Tibial nerve (tissue), 4 donors: ENCODE measurements around the gene PVALEF.

Experiments used
- EP300 ChIP-seq, 2 donors: sonication (generic); formaldehyde crosslinking; IDR thresholded peaks; one replicate each; pipeline ENCODE4 v1.6.1; 2017; ENCODE audit warnings: antibody characterized with exemption in 2 of 2, mild to moderate bottlenecking in 1 of 2
- POLR2A ChIP-seq, 2 donors: fragments of 450-650 bp; IDR thresholded peaks; one replicate each; pipeline ENCODE4 v1.6.1; 2017; ENCODE audit warnings: antibody characterized with exemption in 2 of 2, mild to moderate bottlenecking in 2 of 2, moderate library complexity in 2 of 2
- TF ChIP-seq, protein P1 (sequence below), 5 experiments: fragments of 200-600 bp in 3 of 5; fragments of 450-650 bp in 2 of 5; sonication (generic) in 3 of 5; IDR thresholded peaks; one replicate each; pipeline ENCODE4 v1.5.1; 2016 to 2019; ENCODE audit warnings: antibody characterized with exemption in 5 of 5, mild to moderate bottlenecking in 3 of 5, moderate library complexity in 2 of 5

DNA sequence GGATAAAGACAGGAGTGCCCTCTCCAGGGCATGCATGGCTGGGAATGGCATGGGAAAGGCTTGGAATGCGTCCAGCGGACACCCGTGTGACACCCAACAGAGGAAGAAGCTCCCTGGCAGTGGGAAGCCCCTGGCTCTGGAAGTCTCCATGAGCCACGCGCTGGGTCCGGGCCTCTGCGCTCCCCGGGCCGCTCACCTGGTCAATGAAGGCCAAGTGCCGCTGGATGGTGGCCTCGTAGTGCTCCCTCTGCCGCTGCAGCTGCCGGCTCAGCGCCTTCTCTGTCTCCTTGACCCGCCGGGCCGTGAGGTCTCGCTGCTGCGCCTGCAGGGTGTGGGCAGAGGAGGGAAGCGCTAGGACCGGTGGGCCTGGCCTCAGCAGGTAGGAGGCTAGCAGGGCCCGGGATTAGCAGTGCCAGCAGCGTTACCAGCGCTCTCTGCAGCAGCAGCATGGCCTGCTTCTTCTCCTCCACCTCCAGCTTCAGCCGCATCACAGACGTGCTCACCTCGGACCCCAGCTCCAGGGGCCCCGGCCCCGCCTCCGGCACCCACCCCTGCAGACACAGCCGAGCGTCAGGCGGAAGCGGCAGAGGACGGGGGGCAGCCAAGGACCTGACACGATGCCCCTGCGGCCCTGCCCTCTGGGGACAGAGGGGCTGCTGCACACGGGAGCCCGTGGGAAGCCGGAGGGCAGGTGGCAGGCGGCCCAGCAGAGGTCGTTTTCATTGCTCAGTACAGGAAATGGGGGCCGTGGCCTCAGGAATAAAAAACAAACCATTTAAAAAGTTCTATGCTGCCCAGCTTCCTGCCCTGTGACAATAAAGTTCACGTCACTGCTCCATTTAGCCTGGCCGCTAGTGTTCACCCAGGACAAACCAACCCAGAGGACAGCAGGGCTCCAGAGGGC lies 31.4 kb downstream of the PVALEF start:
- TF ChIP-seq, protein P1, sequence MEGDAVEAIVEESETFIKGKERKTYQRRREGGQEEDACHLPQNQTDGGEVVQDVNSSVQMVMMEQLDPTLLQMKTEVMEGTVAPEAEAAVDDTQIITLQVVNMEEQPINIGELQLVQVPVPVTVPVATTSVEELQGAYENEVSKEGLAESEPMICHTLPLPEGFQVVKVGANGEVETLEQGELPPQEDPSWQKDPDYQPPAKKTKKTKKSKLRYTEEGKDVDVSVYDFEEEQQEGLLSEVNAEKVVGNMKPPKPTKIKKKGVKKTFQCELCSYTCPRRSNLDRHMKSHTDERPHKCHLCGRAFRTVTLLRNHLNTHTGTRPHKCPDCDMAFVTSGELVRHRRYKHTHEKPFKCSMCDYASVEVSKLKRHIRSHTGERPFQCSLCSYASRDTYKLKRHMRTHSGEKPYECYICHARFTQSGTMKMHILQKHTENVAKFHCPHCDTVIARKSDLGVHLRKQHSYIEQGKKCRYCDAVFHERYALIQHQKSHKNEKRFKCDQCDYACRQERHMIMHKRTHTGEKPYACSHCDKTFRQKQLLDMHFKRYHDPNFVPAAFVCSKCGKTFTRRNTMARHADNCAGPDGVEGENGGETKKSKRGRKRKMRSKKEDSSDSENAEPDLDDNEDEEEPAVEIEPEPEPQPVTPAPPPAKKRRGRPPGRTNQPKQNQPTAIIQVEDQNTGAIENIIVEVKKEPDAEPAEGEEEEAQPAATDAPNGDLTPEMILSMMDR (IDR thresholded peaks at IDR 0.05) = no peak
- TF ChIP-seq EP300 (IDR thresholded peaks at IDR 0.05) = no peak
- TF ChIP-seq POLR2A (IDR thresholded peaks at IDR 0.05) = no peak
